Endothelial cell of umbilical vein (primary cell): ENCODE results near the gene BCL3. TPM values are rescaled to one million over a fixed set of nuclear protein-coding genes. Genes with fewer than 3 reads are reported as not detected.

Experiments
- BruUV-seq: library from RNA; stranded (reverse); fragments of 400-500 nt; replicated peaks from 2 replicates; lab custom pipeline; 2021; lab: Mats Ljungman, UMichigan
- CTCF ChIA-PET: fragments of 300-600, 350-600 bp; sonication (Branson Sonifier 250); formaldehyde crosslinking; loops from one replicate; lab custom pipeline; 2021; ENCODE audit warnings: antibody characterized with exemption, inconsistent platforms; lab: Charles Lee
- POLR2A ChIA-PET: fragments of 300-600, 350-600 bp; sonication (Branson Sonifier 250); formaldehyde crosslinking; loops from one replicate; lab custom pipeline; 2021; ENCODE audit warnings: antibody characterized with exemption, inconsistent platforms; lab: Charles Lee
- DNase-seq: peaks from one replicate; pipeline ENCODE4 v3.0.0-alpha.2; 2011; ENCODE audit warnings: low read depth, low spot score
- FAIRE-seq: peaks from 2 replicates; lab custom pipeline; 2011; peaks lifted over from hg19 to GRCh38; lab: Jason Lieb, UNC
- H2AFZ ChIP-seq: 2 replicates; pipeline ENCODE4 v1.6.0; 2012; ENCODE audit warnings: low read depth, low read length, control low read depth, inconsistent platforms
- H3K27ac ChIP-seq: 2 replicates; pipeline ENCODE4 v1.5.1; 2011; ENCODE audit warnings: low read depth, mild to moderate bottlenecking, control low read depth, low read length, moderate library complexity; ENCODE audit not compliant: insufficient read depth
- H3K27me3 ChIP-seq, 2 experiments: 2 replicates each; pipeline versions ENCODE4 v1.6.0 to v1.6.1; 2011; ENCODE audit warnings: low read length in 2 of 2, mixed read lengths in 1 of 2; ENCODE audit not compliant: control insufficient read depth in 2 of 2, insufficient read depth in 2 of 2
- H3K36me3 ChIP-seq, 2 experiments: 2 replicates in 1 of 2; 3 replicates in 1 of 2; pipeline ENCODE4 v1.5.1; 2011; ENCODE audit warnings: low read length in 2 of 2, mild to moderate bottlenecking in 1 of 2, moderate library complexity in 1 of 2; ENCODE audit not compliant: control insufficient read depth in 2 of 2, insufficient read depth in 2 of 2; ENCODE audit errors: extremely low read depth in 1 of 2
- H3K4me1 ChIP-seq: 3 replicates; pipeline ENCODE4 v1.5.1; 2011; ENCODE audit warnings: mild to moderate bottlenecking, low read length; ENCODE audit not compliant: control insufficient read depth, insufficient read depth; ENCODE audit errors: extremely low read depth
- H3K4me2 ChIP-seq: 2 replicates; pipeline ENCODE4 v1.6.1; 2011; ENCODE audit warnings: low read length, control low read depth, mixed read lengths; ENCODE audit not compliant: insufficient read depth
- H3K4me3 ChIP-seq, 3 experiments: fragments of 200-600 bp in 1 of 3; sonication (generic), shearing (Covaris generic) in 1 of 3; replicated peaks in 1 of 3; 2 replicates each; pipeline ENCODE4 v1.5.1; 2011 to 2016; ENCODE audit warnings: control low read depth in 3 of 3, low read length in 3 of 3, mild to moderate bottlenecking in 2 of 3, inconsistent platforms in 1 of 3, low read depth in 1 of 3, moderate library complexity in 1 of 3; ENCODE audit not compliant: insufficient read depth in 1 of 3
- H3K79me2 ChIP-seq: 2 replicates; pipeline ENCODE4 v1.6.0; 2012; ENCODE audit warnings: low read length, inconsistent platforms; ENCODE audit not compliant: control insufficient read depth, insufficient read depth
- H3K9ac ChIP-seq: replicated peaks from 2 replicates; pipeline ENCODE3; 2011; ENCODE audit warnings: low read length, control low read depth; ENCODE audit not compliant: insufficient read depth; ENCODE audit errors: extremely low read depth
- H3K9me1 ChIP-seq: replicated peaks from 3 replicates; pipeline ENCODE4 v1.6.0; 2011; ENCODE audit warnings: mild to moderate bottlenecking, low read length; ENCODE audit not compliant: control insufficient read depth, insufficient read depth; ENCODE audit errors: extremely low read depth
- H3K9me3 ChIP-seq: replicated peaks from 2 replicates; pipeline ENCODE4 v1.5.1; 2012; ENCODE audit warnings: low read length, inconsistent platforms; ENCODE audit not compliant: control insufficient read depth, insufficient read depth
- H4K20me1 ChIP-seq: replicated peaks from 2 replicates; pipeline ENCODE3; 2011; ENCODE audit warnings: mild to moderate bottlenecking, low read length; ENCODE audit not compliant: control insufficient read depth, insufficient read depth; ENCODE audit errors: extremely low read depth
- EZH2 ChIP-seq: IDR thresholded peaks from 2 replicates; pipeline ENCODE4 v1.6.1; 2012; ENCODE audit warnings: borderline replicate concordance, low read depth, mild to moderate bottlenecking, moderate library complexity, low read length, inconsistent platforms; ENCODE audit not compliant: severe bottlenecking
- POLR2A ChIP-seq: IDR thresholded peaks from 2 replicates; pipeline ENCODE4 v1.6.1; 2012; ENCODE audit warnings: low read depth, mild to moderate bottlenecking, control low read depth, low read length
- dilution Hi-C: fragments of 300-500 bp; cut with MboI; formaldehyde crosslinking; loops from one replicate; pipeline ENCODE4 v1.15.0; 2019; ENCODE audit warnings: low sequenced_read_pairs; ENCODE audit not compliant: extremely low pct_ligation_motif_present
- intact Hi-C: fragments of 100-400 bp; cut with micrococcal nuclease; formaldehyde crosslinking; loops from one replicate; pipeline ENCODE4 v1.10.0; 2022
- polyA plus RNA-seq, 4 experiments: library from polyadenylated mRNA; depleted of rRNA in 3 of 4; stranded (reverse) in 3 of 4; unstranded in 1 of 4; fragments of >200 nt; gene quantifications; 2 replicates each; pipeline versions ENCODE4 v1.2.1 to v1.2.3, GENCODE V29; 2011 to 2012; ENCODE audit warnings: missing spikeins in 1 of 4
- total RNA-seq: library from RNA; stranded (reverse); gene quantifications from 2 replicates; pipeline ENCODE4 v1.2.3, GENCODE V29; 2021
- TF ChIP-seq, protein P1 (sequence below), 2 donors: IDR thresholded peaks; 1 replicate in 1 of 2; 2 replicates in 1 of 2; pipeline ENCODE4 v1.5.1; 2011; ENCODE audit warnings: low read length in 2 of 2, mild to moderate bottlenecking in 2 of 2, moderate library complexity in 2 of 2, control low read depth in 1 of 2, inconsistent platforms in 1 of 2, low read depth in 1 of 2; ENCODE audit not compliant: insufficient read depth in 1 of 2; ENCODE audit errors: extremely low read depth in 1 of 2

Gene BCL3
- total and polyA plus RNA-seq, 2 donors (not counting 3 experiments of a cell fraction or from before 2014, with no cell fraction given), result 11.0 to 26.9 TPM

DNA sequence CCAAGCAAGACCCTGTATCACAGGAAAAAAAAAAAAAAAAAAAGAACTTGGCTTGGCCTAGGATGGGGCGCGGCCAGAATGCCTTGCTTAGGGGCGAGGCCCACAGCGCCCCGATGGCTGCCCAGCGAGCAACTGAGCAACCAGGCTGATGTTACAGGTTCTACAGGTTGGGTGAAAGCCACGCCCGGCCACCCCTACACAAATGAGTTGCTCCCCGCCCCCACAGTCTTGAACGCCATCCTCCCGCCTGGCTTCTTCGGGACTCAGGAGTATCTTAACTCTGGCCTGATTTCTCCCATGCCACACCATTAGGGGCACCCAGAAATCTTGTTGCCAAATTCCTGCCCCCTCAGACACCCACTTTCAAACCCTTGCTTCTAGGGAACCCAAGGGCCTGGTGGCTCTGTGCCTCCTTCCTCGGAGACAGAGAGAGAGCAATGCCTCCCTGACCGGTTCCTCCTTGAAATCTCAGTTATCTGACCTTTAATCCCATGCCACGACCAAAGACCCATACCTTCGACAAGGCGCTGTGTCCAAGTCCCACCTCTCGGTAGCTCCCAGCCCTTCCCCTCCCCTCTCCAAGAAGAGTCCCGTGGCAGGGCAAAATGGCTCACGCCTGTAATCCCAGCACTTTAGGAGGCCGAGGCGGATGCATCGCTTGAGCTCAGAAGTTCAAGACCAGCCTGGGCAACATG, 28.0 kb downstream of the BCL3 start:
- no peak for TF ChIP-seq EZH2
- TF ChIP-seq, protein P1, sequence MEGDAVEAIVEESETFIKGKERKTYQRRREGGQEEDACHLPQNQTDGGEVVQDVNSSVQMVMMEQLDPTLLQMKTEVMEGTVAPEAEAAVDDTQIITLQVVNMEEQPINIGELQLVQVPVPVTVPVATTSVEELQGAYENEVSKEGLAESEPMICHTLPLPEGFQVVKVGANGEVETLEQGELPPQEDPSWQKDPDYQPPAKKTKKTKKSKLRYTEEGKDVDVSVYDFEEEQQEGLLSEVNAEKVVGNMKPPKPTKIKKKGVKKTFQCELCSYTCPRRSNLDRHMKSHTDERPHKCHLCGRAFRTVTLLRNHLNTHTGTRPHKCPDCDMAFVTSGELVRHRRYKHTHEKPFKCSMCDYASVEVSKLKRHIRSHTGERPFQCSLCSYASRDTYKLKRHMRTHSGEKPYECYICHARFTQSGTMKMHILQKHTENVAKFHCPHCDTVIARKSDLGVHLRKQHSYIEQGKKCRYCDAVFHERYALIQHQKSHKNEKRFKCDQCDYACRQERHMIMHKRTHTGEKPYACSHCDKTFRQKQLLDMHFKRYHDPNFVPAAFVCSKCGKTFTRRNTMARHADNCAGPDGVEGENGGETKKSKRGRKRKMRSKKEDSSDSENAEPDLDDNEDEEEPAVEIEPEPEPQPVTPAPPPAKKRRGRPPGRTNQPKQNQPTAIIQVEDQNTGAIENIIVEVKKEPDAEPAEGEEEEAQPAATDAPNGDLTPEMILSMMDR (IDR thresholded peaks at IDR 0.05; ENCODE audit: extremely low read depth in 1 of 2, insufficient read depth in 1 of 2, low read depth in 1 of 2, low read length in 2 of 2), result no peak

DNA sequence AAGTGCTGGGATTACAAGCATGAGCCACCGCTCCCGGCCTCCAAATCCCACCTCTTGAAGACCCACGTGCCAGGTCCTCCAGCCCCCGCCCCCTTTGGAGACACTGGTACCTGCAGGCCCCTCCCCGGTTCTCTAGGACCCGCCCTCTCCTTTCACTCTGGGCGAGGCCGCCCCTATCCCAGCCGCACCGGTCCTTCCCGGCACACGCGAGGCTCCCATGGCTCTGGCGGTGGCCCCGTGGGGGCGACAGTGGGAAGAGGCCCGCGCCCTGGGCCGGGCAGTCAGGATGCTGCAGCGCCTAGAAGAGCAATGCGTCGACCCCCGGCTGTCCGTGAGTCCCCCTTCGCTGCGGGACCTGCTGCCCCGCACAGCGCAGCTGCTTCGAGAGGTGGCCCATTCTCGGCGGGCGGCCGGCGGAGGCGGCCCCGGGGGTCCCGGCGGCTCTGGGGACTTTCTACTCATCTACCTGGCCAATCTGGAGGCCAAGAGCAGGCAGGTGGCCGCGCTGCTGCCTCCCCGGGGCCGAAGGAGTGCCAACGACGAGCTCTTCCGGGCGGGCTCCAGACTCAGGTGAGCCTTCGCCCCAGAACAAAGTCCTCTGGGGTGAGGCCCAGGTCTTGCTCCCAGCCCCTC, 29.3 kb downstream of the BCL3 start, which contains the start of gene CBLC:
Gene CBLC (plus strand): TSS at position 176 of the 633 bp plus-strand sequence. CDS start 42 bp downstream, at position 218.
- intact Hi-C loops, result no loop called here
- CTCF ChIA-PET, result interaction anchor here (1.5 to 19.4 kb wide), 2 partner anchors 54 to 67 kb away, joined by 4 to 688 read pairs; no protein-coding TSS in a partner anchor
- H2AFZ ChIP-seq, result peak within 1 kb of the TSS; percentile 64

More for the DNA sequence above, 28.0 kb downstream of the BCL3 start:
- DNase-seq (no peak), FAIRE-seq (no peak)
- H3K4me2 ChIP-seq, result no peak overlapping the region
- H3K9me1 ChIP-seq, result no peaks in the 10 kb centered on the region
- dilution Hi-C loops (no loop called here), intact Hi-C loops (no loop called here)
- H3K36me3 ChIP-seq, result no peaks in the 10 kb centered on the region
- no peaks in the 10 kb centered on the region for H4K20me1 ChIP-seq
- H3K79me2 ChIP-seq, result no peaks in the 10 kb centered on the region
- no peak overlapping the region for H3K9ac ChIP-seq
- no peak overlapping the region for H2AFZ ChIP-seq
- no peak overlapping the region for H3K4me3 ChIP-seq
- H3K4me1 ChIP-seq, result peaks cover 12% of the 10 kb centered on the region
- H3K27ac ChIP-seq, result no peak overlapping the region
- no peaks in the 10 kb centered on the region for H3K9me3 ChIP-seq
- no peaks in the 10 kb centered on the region for H3K27me3 ChIP-seq
- BruUV-seq, result no TSS peak
- ChIA-PET CTCF (interaction anchor here (19.4 kb wide), 1 partner anchor 53 kb away, joined by 688 read pairs; no protein-coding TSS in a partner anchor), POLR2A (no interaction called here)

More for the DNA sequence above, 29.3 kb downstream of the BCL3 start, which contains the start of gene CBLC:
- no peaks in the 10 kb centered on the region for H3K9me1 ChIP-seq
- H3K9ac ChIP-seq, result no peak within 1 kb of the TSS
- no peaks in the 10 kb centered on the region for H4K20me1 ChIP-seq
- POLR2A ChIA-PET, result interaction anchor here (0.7 kb wide), 1 partner anchor 72 kb away, joined by 3 read pairs; no protein-coding TSS in a partner anchor
- no TSS peak for BruUV-seq
- FAIRE-seq (no peak), DNase-seq (no peak)
- peaks cover 12% of the 10 kb centered on the region for H3K4me1 ChIP-seq
- H3K27me3 ChIP-seq, result no peaks in the 10 kb centered on the region
- no peak for TF ChIP-seq POLR2A
- TF ChIP-seq, protein P1 (IDR thresholded peaks at IDR 0.05; ENCODE audit: extremely low read depth in 1 of 2, insufficient read depth in 1 of 2, low read depth in 1 of 2, low read length in 2 of 2), result peak in 1 of 2 donors; percentile 24
- no peaks in the 10 kb centered on the region for H3K36me3 ChIP-seq
- no peaks in the 10 kb centered on the region for H3K79me2 ChIP-seq
- dilution Hi-C loops, result no loop called here
- H3K4me3 ChIP-seq, result no peak within 1 kb of the TSS
- no peak within 1 kb of the TSS for H3K27ac ChIP-seq
- H3K9me3 ChIP-seq, result no peaks in the 10 kb centered on the region
- no peak within 1 kb of the TSS for H3K4me2 ChIP-seq
